Activated naive CD8-positive, alpha-beta T cell treated with anti-CD3 and anti-CD28 coated beads, Interleukin-2, amount 10 ng/mL, durations not matched to agents 7 days and 5 days (primary cell): ENCODE data around the gene ERMN. TPM values are rescaled to one million over a fixed set of nuclear protein-coding genes. Genes with fewer than 3 reads are reported as not detected.

Source experiments
- total RNA-seq, 2 experiments: library from RNA; stranded (reverse); gene quantifications; one replicate each; pipeline ENCODE4 v1.2.3, GENCODE V29; 2021

The ERMN gene
- total RNA-seq, 2 experiments from 2014 or later, result 3.1 to 3.6 TPM

Other genes starting within 250 kb of the ERMN start
- not detected for gene GALNT5, start 68.1 kb downstream of the ERMN start, total RNA-seq
- gene CYTIP, start 118.3 kb upstream of the ERMN start, total RNA-seq, result 100 to 1,000 TPM; 233 to 238 TPM